Activated effector memory CD4-positive, alpha-beta T cell treated with anti-CD3 and anti-CD28 coated beads, Interleukin-2, amount 50 U/mL, for 16 hours (primary cell): ENCODE data around the gene WFS1.
A peak's percentile ranks its signal among the peaks of the same experiment; 100 is the strongest.

Experiments used
- DNase-seq: peaks from one replicate; pipeline ENCODE4 v3.0.0-alpha.2; 2020

WFS1 gene, protein sequence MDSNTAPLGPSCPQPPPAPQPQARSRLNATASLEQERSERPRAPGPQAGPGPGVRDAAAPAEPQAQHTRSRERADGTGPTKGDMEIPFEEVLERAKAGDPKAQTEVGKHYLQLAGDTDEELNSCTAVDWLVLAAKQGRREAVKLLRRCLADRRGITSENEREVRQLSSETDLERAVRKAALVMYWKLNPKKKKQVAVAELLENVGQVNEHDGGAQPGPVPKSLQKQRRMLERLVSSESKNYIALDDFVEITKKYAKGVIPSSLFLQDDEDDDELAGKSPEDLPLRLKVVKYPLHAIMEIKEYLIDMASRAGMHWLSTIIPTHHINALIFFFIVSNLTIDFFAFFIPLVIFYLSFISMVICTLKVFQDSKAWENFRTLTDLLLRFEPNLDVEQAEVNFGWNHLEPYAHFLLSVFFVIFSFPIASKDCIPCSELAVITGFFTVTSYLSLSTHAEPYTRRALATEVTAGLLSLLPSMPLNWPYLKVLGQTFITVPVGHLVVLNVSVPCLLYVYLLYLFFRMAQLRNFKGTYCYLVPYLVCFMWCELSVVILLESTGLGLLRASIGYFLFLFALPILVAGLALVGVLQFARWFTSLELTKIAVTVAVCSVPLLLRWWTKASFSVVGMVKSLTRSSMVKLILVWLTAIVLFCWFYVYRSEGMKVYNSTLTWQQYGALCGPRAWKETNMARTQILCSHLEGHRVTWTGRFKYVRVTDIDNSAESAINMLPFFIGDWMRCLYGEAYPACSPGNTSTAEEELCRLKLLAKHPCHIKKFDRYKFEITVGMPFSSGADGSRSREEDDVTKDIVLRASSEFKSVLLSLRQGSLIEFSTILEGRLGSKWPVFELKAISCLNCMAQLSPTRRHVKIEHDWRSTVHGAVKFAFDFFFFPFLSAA

DNA sequence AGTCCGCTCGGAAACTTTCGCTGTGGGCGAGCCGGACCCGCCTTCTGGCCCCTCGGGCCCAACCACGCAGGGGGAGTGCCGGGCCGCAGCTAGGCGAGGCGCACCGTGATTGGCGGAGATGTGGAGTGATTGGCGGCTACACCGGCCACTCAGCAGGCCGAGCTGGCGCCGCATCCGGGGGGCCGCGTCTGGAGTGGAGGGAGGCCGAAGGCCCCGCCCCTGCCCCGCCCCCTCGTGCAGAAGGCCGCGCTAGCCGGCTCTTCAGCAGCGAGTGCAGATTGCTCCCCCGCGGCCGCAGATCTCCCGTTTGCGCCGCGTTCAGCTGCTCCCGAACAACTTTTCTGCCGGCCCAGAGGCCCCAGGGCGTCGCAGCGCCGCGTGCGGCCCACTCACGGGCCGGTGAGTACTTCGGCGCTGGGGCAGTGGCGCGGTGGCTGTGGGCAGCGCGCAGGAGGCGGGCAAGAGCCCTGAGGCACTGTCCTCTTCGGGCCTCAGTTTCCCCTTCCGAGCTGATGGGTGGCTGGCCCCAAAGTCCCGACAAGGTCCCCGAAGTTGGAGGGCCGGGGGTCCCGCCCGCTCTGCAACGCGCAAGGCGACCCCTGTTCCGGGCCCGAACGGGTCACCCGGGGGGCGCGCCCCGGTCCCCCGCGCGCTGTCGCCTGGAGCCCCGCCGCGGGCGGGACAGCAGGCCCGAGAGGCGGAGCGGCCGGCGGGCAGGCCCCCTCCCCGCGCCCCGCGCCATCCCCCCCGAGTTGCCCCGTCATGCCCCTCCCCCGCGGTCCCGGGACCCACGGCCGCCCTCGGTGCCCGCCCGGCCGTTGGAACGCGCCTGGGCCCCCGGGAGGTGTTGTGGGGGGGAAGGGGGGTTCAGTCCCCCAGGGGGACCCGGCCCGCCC is at the start of gene WFS1:
Gene WFS1 (plus strand): TSS at position 235 of the 896 bp plus-strand sequence. CDS start 7,606 bp downstream, outside the sequence.
- peak; percentile 99 for DNase-seq

DNA sequence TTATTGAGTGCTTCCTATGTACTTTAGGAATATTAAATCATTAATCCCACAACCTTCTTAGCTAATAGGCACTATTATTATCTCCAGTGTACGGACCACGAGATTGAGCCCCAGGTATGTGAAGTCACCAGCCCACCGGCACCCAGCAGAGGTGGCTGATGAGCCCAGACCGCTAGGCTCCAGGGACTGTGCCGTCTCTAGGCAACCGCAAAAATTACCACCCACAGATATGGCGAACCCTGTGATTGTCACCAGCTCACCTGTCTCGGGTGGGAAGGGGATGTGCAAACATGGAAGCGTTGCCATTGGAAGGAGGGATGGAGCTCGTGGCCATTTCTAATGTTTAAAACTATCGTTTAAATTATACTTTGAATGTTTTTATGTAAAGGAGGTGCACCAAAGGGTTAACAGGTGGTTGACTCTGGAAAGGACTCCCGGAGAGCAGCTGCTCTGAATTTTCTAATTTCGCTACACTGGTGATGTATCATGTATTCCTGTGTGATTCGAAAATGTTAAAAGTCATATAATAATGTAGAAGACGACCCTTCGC is 48.3 kb upstream of the WFS1 start:
- no peak for DNase-seq

- DNase-seq: peak; percentile 74
Observed at GRCh38 chr4:6221851-6222760, 47.5 kb upstream of the WFS1 start.

- DNase-seq: no peak
Observed at GRCh38 chr4:6222761-6223292, 46.8 kb upstream of the WFS1 start.

DNA sequence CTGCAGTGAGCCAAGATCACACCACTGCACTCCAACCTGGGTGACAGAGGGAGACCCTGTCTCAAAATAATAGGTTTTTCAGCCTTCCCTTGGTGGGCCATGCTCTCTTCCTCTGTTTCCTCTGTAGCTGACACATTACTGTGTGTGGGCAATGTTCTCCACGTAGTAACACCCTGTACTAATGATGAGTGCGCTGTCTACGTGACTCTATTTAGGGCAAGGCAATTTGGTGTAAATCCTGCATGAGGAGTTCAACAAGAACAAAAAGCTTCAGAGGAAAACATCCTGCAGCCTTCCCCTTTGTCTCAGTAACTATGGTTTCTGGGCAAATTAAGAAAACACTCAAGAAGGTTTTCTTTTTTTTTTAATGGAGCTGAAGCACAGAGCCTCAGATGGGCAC is 44.9 kb upstream of the WFS1 start:
- no peak for DNase-seq

DNA sequence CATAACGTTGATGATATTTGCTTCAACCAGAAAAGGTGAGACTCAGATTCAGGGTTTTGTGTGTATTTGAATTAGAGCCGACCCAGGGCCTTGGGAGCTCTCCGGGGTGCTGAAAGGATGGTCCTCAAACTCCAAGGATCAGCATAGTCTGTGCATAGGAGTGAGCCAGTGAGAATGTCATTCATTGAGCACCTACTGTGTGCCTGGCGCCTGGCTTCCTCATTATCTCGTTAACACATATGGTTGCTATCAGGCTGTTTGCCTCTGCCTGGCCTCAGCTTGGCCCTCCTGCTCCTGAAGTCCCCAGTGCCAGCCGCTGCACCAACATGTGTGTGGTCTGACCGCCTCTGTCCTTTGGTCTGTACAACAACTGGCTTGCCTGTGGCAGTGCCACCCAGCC is 44.2 kb upstream of the WFS1 start:
- no peak for DNase-seq

GRCh38 chr4:6226506-6226905 is 43.1 kb upstream of the WFS1 start:
- DNase-seq: no peak

GRCh38 chr4:6227412-6228157 is 42.1 kb upstream of the WFS1 start:
- DNase-seq: no peak

DNA sequence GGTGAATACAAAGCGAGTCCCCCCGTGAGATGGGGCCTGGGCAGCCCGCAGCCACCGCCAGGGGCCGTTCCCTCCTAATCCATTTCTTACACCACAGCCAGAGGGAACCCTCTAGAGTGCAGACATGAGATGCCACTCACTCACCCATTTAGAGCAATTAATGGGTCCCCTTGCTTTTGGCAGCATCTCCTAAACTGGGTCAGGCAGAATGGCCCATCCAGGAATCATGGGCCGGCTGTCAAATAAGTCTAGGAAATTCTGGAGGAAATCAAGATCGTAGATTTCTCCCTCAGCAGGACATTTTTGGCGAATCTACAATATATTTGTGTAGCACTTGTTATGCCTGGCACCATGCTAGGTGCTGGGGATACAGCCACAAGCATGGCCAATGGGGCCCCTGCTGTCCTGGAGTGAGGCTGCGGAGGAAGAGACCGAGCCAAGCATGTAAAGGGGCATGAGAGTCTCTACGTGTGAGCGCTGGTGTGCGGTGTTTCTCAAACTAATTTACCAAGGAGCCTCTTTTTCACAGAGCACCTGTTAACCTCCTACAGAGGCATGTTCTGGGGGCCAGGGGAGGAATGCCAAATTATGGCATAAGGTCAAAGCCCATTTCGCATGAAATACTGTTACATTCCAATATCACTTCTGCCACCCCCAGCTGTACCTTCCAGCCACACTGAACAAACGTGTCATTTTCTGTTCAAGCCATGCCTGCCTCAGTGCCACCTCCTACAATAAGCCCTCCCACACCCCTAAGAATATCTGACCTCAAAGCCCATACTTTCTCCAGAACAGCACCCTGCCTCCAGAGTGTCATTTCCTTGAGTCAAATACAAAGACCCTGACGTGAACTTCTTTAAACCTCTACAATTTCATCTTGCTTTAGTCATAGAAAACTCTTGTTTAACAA is 41.2 kb upstream of the WFS1 start:
- no peak for DNase-seq

DNA sequence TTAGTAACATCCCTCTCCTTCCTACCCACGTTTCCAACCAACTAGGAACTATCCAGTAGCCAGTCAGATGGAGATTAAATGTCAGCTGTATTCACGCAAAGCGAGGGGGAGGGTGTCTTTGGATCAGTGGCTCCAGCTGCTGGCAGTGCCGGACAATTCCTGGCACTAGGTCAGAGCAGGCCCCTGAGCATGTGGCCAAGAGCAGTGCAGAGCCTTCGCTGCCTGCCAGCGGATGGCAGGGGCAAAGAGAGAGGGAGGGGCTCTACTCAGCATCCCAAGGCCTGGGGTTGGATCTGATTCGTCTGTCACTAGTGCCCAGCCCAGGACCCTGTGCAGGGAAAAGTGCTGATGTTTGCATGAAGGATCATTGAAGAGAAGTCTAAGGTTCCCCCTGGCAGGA is 40.6 kb upstream of the WFS1 start:
- DNase-seq: no peak

- DNase-seq: no peak
Observed at GRCh38 chr4:6229671-6230501, 39.8 kb upstream of the WFS1 start.

DNA sequence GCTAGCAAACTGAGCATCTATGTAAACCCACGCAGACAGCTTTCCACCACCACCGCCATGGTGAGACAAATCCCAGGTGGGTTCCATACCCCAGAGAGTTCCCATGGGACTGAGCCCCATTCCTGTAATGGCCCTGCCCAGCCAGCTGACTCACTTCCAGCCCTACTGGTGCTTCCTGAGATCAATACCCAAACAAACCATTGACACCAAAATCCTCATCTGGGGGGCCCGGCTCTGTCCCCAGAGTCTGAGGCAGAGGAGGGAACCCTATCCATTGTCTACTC is 39.2 kb upstream of the WFS1 start:
- no peak for DNase-seq

- no peak for DNase-seq
Observed at GRCh38 chr4:6230827-6231662, 38.6 kb upstream of the WFS1 start.

DNA sequence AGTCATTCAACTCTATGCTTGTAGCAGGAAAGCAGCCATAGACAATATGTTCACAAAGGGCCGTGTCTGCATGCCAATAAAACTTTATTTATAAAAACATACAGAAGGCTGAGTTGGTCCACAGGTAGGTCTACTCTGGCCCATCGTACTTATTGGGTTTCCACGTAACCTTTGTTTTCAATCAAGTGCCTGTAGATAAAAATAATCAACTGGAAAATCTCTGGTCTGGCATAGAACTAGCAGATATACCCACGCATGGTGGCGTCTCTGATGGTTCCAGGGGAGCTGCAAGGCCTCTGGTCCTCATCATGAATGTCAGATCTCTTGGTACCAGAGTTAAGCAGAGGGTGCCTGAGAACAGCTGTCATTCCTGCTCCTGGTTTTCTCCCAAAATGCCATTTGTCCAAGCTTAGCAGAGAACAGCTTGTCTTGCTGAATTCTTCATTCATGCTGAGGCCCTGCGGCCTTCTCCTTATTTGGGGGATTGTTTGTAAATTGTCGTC is 37.9 kb upstream of the WFS1 start:
- DNase-seq: no peak

GRCh38 chr4:6232836-6233785 is 36.5 kb upstream of the WFS1 start:
- no peak for DNase-seq

DNA sequence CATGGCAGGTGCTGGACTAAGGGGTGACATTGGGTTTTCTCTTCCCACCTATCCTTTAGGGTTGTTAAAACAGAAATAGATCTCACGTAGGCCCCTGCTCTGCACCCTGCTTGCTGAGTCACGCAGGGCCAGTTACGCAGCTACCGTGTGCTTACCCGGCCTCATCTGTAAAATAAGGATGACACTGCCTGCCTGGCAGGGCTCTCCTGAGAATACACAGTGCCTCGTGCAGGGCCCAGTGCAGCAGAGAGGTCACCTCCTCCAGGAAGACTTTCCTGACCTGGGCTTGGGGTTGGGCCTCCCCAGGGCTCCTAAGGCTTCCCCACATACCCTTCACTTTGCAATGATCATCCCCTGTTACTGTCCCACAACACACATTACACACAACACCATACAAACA is 35.7 kb upstream of the WFS1 start:
- DNase-seq: no peak
